Common myeloid progenitor, CD34-positive (primary cell): ENCODE measurements around the gene NECTIN1.

Experiments used
- CTCF ChIA-PET: fragments of 350-600 bp; sonication (Branson Sonifier 250); formaldehyde crosslinking; loops from one replicate; lab custom pipeline; 2021; ENCODE audit warnings: antibody characterized with exemption; lab: Charles Lee
- POLR2A ChIA-PET: fragments of 350-600 bp; sonication (Branson Sonifier 250); formaldehyde crosslinking; loops from one replicate; lab custom pipeline; 2021; ENCODE audit warnings: antibody characterized with exemption; lab: Charles Lee
- DNase-seq, 3 donors: peaks; one replicate each; pipeline versions ENCODE4 v3.0.0 to v3.0.0-alpha.2; 2013
- H3K27ac ChIP-seq, 2 experiments: 1 replicate in 1 of 2; 2 replicates in 1 of 2; pipeline ENCODE4 v1.7.0; 2013; ENCODE audit warnings: inconsistent platforms in 2 of 2, low read length in 2 of 2, mild to moderate bottlenecking in 2 of 2, low read depth in 1 of 2, moderate library complexity in 1 of 2; ENCODE audit not compliant: severe bottlenecking in 2 of 2, insufficient read depth in 1 of 2, poor library complexity in 1 of 2
- H3K27me3 ChIP-seq, 5 experiments: replicated peaks in 2 of 5; 1 replicate in 3 of 5; 2 replicates in 2 of 5; pipeline versions ENCODE4 v1.6.1 to v1.7.0; 2013; ENCODE audit warnings: low read length in 4 of 5, mild to moderate bottlenecking in 2 of 5, moderate library complexity in 2 of 5, inconsistent platforms in 1 of 5; ENCODE audit not compliant: insufficient read depth in 5 of 5, control insufficient read depth in 4 of 5
- H3K36me3 ChIP-seq, 4 experiments: 1 replicate in 2 of 4; 2 replicates in 2 of 4; pipeline versions ENCODE4 v1.6.1 to v1.7.0; 2013; ENCODE audit warnings: low read length in 3 of 4, control low read depth in 1 of 4, mild to moderate bottlenecking in 1 of 4; ENCODE audit not compliant: control insufficient read depth in 4 of 4, insufficient read depth in 4 of 4
- H3K4me1 ChIP-seq, 4 experiments: 1 replicate in 3 of 4; 2 replicates in 1 of 4; pipeline versions ENCODE4 v1.6.1 to v1.7.1; 2013; ENCODE audit warnings: low read length in 3 of 4, mild to moderate bottlenecking in 3 of 4, control low read depth in 1 of 4, inconsistent platforms in 1 of 4, moderate library complexity in 1 of 4; ENCODE audit not compliant: control insufficient read depth in 4 of 4, insufficient read depth in 4 of 4; ENCODE audit errors: control extremely low read depth in 1 of 4
- H3K4me3 ChIP-seq, 7 experiments: 1 replicate in 4 of 7; 2 replicates in 3 of 7; pipeline versions ENCODE4 v1.5.1 to v1.7.0; 2013; ENCODE audit warnings: mild to moderate bottlenecking in 7 of 7, low read length in 6 of 7, moderate library complexity in 6 of 7, inconsistent platforms in 2 of 7, low read depth in 2 of 7, control low read depth in 1 of 7; ENCODE audit not compliant: insufficient read depth in 4 of 7, control insufficient read depth in 1 of 7; ENCODE audit errors: extremely low read depth in 1 of 7
- H3K9me3 ChIP-seq, 5 experiments: 1 replicate in 4 of 5; 2 replicates in 1 of 5; pipeline versions ENCODE4 v1.6.1 to v1.7.1; 2013; ENCODE audit warnings: low read length in 4 of 5, mild to moderate bottlenecking in 2 of 5, inconsistent platforms in 1 of 5, low read depth in 1 of 5, moderate library complexity in 1 of 5; ENCODE audit not compliant: control insufficient read depth in 4 of 5, insufficient read depth in 2 of 5; ENCODE audit errors: control extremely low read depth in 1 of 5
- WGBS: methylation state at CpG from one replicate; pipeline ENCODE4 v1.1.5; 2013; ENCODE audit not compliant: insufficient coverage; 5-methylcytosine and 5-hydroxymethylcytosine counted together

NECTIN1 gene

DNA sequence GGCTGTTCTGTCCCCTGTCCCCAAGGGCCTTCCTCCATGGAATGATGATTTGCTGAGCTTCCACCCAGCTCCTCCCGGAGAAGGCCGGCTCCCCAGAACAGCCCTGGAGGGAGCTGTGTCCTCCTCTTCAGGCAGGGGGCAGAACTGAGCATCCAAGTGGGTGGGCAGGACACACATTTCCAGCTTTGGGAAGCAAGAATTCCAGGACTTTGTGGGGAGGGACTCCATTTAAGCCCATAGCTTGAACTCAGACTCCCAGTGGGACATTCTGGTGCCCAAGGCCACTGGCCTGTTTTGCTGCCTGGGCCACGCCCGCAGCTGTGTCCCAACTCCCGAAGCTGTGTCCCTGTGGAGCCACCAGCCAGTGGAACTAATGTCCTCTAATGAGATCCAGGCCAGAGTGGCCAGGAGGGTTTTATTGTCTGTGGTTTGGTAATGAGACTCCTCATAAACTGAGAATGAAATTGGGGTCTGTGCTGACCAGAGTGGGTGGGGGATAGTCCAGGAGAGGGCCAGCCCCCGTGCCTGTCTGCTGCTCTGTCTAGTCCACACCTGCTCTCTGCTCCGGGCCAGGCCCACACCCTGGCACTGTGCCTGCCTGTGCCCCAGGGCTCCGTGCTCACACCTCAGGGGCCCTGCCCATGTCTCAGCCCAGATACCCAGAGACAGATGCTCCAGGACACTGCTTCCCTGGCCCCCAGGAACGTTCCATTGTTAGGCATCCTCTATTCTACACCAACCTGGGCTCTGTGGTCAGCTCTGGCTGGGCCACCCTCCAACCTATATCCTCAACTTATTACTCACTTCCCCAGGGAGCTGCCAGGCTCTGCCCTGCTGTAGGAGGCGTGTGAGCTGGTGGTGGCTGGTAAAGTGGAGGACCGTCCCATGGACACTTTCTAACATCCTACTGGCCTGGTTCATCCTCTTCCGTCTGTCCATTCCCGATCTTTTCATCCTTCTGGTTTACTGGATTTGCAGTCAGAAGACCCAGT, 7.6 kb downstream of the NECTIN1 start:
- WGBS: 88% methylated on average over 11 of the region's 13 CpGs
- H3K4me3 ChIP-seq: no peak overlapping the region
- ChIA-PET CTCF (interaction anchor here (0.7 to 2.0 kb wide), 6 partner anchors 8 to 359 kb away, joined by 3 to 9 read pairs (median 4); partner anchors contain the start of gene NECTIN1), POLR2A (no interaction called here)
- no peak overlapping the region for H3K27ac ChIP-seq
- H3K4me1 ChIP-seq: peaks cover 0 to 7% (median 4%) of the 10 kb centered on the region in 4 experiments
- peaks cover 0 to 16% (median 0%) of the 10 kb centered on the region in 5 experiments for H3K27me3 ChIP-seq
- H3K36me3 ChIP-seq: no peaks in the 10 kb centered on the region
- H3K9me3 ChIP-seq: no peaks in the 10 kb centered on the region
- no peak for DNase-seq

GRCh38 chr11:119720311-119720913, 8.6 kb downstream of the NECTIN1 start:
- ChIA-PET POLR2A (no interaction called here), CTCF (interaction anchor here (0.7 to 2.0 kb wide), 9 partner anchors 9 to 360 kb away, joined by 3 to 9 read pairs (median 4); partner anchors contain the start of gene NECTIN1)
- H3K27me3 ChIP-seq: peaks cover 0 to 8% (median 0%) of the 10 kb centered on the region in 5 experiments
- WGBS: 99% methylated on average over 18 of the region's 18 CpGs
- DNase-seq: no peak
- no peaks in the 10 kb centered on the region for H3K36me3 ChIP-seq
- no peaks in the 10 kb centered on the region for H3K9me3 ChIP-seq
- H3K4me1 ChIP-seq: no peaks in the 10 kb centered on the region
- H3K4me3 ChIP-seq: no peak overlapping the region
- H3K27ac ChIP-seq: no peak overlapping the region

GRCh38 chr11:119717839-119718534, 11.0 kb downstream of the NECTIN1 start:
- ChIA-PET POLR2A (no interaction called here), CTCF (interaction anchor here (1.2 kb wide), 1 partner anchor 11 kb away, joined by 4 read pairs; the partner anchor contains the start of gene NECTIN1)
- 94% methylated on average over 11 of the region's 14 CpGs for WGBS
- Histone ChIP-seq H3K4me1 (peaks cover 0 to 5% (median 1%) of the 10 kb centered on the region in 4 experiments), H3K27ac (no peak overlapping the region), H3K27me3 (peaks cover 0 to 2% (median 0%) of the 10 kb centered on the region in 5 experiments), H3K9me3 (no peaks in the 10 kb centered on the region), H3K36me3 (no peaks in the 10 kb centered on the region), H3K4me3 (no peak overlapping the region)
- no peak for DNase-seq

GRCh38 chr11:119716582-119717498, 12.2 kb downstream of the NECTIN1 start:
- POLR2A ChIA-PET: no interaction called here
- peaks cover 0 to 2% (median 0%) of the 10 kb centered on the region in 5 experiments for H3K27me3 ChIP-seq
- H3K27ac ChIP-seq: no peak overlapping the region
- H3K36me3 ChIP-seq: no peaks in the 10 kb centered on the region
- 96% methylated on average over 9 of the region's 30 CpGs for WGBS
- no peak for DNase-seq
- CTCF ChIA-PET: interaction anchor here (1.2 kb wide), 1 partner anchor 12 kb away, joined by 4 read pairs; the partner anchor contains the start of gene NECTIN1
- peaks cover 0 to 15% (median 10%) of the 10 kb centered on the region in 4 experiments for H3K4me1 ChIP-seq
- no peak overlapping the region for H3K4me3 ChIP-seq
- H3K9me3 ChIP-seq: no peaks in the 10 kb centered on the region

DNA sequence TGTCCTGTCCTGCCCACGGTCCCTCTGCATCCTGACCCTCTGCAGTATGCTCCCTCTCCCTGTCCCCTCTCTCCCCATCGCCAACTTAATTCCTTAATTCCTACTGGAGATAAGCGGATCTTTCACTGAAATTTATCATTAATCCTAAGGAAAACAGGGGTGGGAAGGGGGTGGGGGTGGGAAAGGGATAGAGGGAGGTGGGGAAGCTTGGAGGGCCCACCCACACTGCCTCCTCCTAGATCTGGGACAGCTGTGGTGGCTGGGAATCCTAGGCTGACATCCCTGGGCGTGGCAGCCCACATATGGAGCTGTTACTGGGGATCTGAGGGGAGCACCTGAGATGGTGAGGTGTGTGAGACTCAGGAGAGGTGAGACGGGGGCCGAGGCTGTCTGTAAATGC, 14.4 kb downstream of the NECTIN1 start:
- Histone ChIP-seq H3K4me3 (no peak overlapping the region), H3K27ac (no peak overlapping the region), H3K9me3 (no peaks in the 10 kb centered on the region), H3K36me3 (no peaks in the 10 kb centered on the region), H3K4me1 (peaks cover 0 to 20% (median 14%) of the 10 kb centered on the region in 4 experiments), H3K27me3 (peaks cover 0 to 6% (median 0%) of the 10 kb centered on the region in 5 experiments)
- ChIA-PET CTCF (interaction anchor here (0.6 to 2.3 kb wide), 2 partner anchors 11 to 14 kb away, joined by 4 to 7 read pairs; partner anchors contain the start of gene NECTIN1), POLR2A (no interaction called here)
- no CpG with 5 or more reads among the region's 6 CpGs for WGBS
- DNase-seq: no peak

DNA sequence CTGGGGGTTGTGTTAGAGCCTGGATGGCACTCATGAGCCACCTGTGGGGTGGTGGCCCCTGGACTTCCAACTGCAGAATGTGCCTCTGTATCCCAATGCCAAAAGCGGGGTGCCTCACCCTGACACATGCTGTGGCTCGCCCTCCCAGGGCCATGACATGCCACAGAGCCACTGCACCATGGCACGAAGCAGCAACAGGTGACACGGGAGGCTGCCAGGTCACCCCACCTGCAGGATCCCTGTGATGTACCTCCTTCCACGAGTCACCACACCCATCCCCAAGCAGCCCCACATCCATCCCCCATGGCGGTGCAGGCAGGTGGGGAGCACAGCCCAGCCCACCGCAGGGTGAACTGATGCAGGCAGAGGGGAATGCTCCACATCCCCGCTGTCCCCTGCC, 14.8 kb downstream of the NECTIN1 start:
- Histone ChIP-seq H3K4me3 (no peak overlapping the region), H3K27me3 (peaks cover 0 to 8% (median 0%) of the 10 kb centered on the region in 5 experiments), H3K9me3 (no peaks in the 10 kb centered on the region), H3K27ac (no peak overlapping the region), H3K4me1 (peaks cover 0 to 24% (median 18%) of the 10 kb centered on the region in 4 experiments), H3K36me3 (no peaks in the 10 kb centered on the region)
- ChIA-PET CTCF (interaction anchor here (2.3 kb wide), 1 partner anchor 15 kb away, joined by 7 read pairs; the partner anchor contains the start of gene NECTIN1), POLR2A (no interaction called here)
- WGBS: 96% methylated on average over 5 of the region's 8 CpGs
- no peak for DNase-seq
